Fibroblast of gingiva (primary cell): ENCODE data around the gene DNPH1.

Experiments
- DNase-seq: peaks from one replicate; pipeline ENCODE4 v3.0.0-alpha.2; 2011; ENCODE audit warnings: low read depth

DNPH1 gene

DNA sequence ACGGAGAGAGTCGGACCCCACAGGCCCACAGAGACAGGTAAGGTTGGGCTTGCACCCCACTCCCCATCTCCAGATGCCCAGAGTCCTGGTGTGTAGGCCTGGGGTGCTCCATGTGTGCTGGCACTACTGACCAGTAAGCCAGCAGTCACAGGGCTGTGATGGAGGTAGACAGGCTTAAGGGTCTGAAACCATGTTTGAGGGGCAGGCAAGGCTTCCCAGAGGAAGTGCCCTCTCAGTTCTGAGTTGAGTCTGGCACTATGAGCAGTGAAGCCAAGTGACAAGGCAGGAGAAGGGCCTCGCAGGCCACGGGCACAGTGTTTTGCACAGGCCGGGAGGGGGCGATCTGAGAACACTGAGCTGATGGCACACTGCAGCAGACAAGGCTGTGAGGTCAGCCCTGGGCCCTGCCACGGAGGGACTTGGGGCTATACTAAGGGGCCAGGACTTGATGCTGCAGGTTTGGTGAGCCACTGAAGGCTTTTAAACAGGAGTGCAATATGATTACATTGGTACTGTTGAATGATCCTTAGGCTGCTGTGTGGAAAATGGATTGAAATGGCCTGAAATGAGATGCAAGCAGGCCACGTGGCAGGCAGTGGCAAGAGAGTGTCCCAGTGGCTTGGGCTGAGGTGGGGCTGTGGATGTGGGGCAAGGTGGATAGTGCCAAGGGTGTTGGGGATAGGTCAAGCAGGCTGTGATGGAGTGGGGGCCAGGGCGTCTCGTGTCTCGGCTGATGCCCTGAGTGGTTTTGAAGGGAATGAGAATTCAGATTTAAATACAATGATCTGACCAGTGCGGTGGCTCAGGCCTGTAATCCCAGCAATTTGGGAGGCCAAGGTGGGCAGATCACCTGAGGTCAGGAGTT lies 34.3 kb upstream of the DNPH1 start:
- peak; percentile 48 for DNase-seq

DNA sequence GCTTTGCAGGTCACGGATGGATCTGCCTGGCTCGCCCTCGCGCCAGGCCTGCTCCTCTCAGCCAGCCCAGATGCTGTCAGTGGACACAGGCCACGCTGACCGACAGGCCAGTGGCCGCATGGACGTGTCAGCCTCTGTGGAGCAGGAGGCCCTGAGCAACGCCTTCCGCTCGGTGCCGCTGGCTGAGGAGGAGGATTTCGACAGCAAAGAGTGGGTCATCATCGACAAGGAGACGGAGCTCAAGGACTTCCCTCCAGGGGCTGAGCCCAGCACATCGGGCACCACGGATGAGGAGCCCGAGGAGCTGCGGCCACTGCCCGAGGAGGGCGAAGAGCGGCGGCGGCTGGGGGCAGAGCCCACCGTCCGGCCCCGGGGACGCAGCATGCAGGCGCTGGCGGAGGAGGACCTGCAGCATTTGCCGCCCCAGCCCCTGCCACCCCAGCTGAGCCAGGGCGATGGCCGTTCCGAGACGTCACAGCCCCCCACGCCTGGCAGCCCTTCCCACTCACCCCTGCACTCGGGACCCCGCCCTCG lies 33.6 kb upstream of the DNPH1 start:
- no peak for DNase-seq

DNA sequence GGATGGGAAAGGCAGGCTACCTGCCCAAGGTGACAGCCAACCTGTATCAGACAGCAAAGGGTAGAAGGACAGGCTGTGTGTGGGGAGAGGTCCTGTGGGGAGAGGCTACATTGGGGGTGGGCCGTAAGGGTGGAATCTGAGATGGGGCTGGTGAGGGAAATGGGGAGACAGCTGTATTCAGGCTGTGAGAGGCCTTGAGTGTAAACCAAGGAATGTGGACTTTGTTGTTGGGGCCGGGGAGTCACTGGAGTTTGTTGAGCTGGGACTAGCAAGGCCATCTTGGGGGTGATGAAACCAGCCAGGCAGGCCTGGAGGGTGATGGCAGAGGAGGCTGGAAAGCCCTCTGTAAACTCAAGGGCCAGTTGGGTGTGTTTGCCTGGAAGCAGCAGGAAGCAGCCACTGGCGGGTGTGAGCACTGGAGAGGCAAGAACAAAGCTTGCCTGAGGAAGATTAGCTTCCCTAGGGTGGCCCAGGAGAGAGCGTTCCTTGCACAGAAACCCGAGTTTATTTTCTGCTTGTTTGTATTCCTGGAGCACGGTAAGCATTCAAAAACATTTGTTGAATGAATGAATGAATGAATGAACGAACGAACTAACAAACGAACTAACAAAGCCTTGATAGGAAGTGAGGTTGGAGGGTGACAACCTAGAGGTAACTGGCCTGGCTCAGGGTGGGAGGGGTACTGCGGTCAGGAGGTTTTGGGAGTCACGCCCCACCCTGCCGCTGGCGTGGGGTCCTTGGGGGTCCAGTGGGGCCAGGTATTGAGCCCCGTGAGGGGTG lies 32.9 kb upstream of the DNPH1 start:
- no peak for DNase-seq

DNA sequence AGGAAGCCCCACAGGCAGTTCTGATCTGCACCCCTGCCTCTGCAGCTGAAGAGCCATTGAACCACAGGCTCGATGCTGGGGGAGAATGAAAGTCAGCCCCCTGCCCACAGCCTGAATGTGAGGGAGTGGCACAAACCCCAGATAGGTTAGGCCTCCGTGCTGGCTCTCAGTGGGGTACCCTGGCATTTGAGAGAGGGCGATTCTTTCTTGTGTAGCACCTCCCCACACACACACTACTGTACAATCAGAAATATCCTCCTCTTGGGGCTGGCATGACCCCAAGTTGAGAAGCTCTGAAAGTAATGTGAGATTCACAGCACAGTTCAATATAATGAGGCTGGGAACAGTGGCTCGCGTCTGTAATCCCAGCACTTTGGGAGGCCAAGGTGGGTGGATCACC lies 31.9 kb upstream of the DNPH1 start:
- no peak for DNase-seq

DNA sequence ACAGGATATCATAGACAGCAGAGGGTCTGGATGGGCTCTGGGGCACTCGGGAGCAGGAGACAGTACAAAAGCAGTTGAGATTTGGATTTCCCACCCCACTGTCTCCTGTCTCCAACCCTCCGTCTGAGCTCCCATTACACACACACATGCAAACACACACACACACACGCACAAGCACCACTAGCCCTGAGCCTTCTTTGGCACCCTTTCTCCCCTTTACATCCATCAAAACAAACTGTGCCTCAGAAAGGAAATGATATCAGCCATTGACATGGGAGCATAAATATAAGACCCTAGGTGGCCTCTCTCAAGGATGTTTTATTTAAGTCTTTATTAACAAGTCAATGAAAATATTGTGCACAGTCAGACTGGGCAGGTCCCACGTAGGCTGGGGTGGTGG lies 31.5 kb upstream of the DNPH1 start:
- DNase-seq: no peak

DNA sequence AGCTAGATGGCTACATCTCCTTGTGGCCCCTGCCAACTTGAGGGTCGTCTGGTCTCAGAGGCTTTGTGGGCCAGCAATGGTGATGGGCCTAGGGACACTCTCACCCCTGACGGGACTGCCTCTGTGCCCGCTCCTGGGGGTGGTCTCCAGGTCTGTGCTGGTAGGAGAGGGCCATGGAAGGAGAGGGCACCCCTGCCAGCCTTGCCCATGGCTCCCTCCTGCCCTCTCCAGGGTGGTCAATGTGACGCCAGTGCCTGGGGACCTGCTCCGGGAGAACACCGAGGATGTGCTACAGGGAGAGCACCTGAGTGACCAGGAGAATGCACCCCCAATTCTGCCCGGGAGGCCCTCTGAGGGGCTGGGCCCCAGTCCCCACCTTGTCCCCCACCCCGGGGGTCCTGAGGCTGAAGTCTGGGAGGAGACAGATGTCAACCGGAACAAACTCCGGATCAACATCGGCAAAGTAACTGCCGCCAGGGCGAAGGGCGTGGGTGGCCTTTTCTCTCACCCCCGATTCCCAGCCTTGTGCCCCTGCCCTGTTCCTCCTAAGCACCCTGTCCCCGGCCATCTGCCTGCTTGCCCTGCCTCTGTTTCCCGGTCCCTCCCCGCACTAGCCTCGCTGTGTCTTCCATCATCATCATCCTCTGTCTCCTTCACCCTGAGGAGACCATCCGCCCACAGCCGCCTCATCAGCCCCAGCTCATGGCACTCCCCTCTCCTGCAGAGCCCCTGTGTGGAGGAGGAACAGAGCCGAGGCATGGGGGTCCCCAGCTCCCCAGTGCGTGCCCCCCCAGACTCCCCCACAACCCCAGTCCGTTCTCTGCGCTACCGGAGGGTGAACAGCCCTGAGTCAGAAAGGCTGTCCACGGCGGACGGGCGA lies 29.8 kb upstream of the DNPH1 start:
- DNase-seq: no peak

DNA sequence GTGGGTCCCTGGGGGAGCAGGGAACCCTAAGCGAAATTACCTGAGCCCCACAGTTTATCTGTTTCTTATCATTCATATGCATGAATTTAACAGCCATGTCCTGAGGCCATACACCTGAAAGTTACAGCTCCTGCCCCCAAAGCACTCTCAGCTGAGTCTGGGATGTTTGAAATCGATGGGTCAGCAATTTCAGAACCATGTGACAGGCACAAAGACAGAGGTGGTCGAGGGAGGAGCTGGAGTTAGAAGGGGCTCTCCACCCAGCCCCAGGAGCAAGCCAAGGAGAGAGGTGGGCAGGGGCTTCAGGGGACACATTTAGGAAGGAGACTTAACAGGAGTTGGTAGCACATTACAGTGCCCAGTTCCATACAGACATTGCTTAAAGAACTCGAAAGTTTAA lies 28.9 kb upstream of the DNPH1 start:
- DNase-seq: no peak

DNA sequence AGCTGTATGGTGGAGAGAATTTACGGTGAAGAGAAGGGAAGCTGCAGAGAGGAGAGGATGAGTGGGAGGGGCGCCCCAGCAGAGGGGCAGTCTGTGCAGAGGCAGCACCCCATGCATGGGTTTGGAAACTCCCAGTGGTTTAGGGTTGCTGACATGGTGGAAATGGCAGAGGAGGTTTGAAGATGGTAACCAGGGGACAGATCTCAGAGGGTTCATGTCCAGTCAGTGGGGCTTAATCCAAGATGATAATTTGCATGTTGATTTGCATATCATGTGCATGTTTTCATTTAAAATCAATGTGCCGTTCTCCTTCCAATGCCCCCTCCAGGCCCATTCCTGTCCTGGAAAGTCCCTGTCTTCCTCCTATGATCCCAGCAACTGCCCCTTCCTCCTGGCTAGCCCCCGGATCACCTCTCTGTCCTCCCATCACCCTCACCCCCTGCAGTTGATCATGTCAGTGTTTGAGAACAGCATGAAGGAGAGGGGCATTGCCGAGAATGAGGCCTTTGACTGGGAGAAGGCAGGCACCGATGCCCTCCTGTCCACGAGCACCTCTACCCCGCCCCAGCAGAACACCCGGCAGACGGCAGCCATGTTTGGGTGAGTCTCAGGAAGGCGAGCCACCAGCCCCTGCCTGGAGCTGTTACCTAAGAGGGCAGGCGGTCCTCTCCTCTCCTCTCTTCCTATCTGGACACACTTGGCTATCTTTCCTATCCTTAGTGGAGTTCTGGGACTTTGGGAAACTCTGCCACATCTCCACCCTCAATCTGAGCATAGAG lies 28.3 kb upstream of the DNPH1 start:
- DNase-seq: no peak

DNA sequence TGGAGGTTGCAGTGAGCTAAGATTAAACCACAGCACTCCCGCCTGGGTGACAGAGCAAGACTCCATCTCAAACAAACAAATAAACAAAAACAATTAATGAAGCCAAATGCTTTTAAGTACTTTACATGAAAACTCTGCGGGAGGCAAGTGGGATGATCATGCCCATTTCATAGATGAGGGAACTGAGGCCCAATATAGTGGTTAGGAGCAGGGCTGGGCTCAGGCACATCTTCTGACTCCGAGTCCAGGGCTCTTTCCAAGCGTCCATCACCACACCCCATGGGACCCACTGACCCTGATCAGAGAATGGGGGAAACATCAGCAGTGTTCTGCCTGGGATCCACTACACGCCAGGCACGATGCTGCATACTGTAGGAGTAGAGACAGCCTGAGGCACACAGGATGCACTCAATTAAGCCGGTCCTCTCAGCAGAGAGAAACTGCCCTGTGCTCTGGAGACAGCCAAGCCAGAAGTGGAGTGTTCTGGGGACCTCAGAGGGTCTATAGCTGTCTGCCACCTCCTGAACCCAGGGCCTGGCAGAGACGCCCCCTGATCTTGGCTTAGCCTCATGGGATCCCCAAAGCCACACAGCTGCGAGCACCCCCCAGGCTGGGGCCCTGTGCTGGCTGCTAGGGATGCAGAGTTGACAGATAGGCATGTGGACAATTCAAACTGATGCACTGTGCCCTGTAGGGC lies 27.5 kb upstream of the DNPH1 start:
- DNase-seq: no peak

DNA sequence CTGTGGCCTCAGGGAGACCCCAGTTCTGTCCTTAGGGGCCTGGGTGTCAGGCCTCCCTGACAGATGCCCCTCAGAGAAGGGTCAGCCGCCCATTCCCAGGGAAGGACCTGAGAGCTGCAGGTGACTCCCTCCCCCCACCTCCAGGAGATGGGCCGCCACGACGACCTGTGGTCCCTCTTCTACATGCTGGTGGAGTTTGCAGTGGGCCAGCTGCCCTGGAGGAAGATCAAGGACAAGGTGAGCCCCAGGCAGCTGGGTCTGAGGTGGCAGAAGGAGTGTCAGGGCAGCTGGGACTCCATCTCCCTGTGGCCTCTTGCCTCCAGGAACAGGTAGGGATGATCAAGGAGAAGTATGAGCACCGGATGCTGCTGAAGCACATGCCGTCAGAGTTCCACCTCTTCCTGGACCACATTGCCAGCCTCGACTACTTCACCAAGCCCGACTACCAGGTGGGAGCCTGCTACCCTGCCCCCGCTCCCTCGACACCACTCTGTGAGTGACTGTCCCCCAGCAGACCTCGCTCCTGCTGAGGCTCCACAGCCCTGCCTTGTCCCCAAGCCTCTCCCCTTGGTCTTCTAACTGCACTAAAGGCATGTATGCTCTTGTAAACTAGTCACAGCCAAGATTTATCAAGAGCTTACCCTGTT lies 26.2 kb upstream of the DNPH1 start:
- DNase-seq: no peak

DNA sequence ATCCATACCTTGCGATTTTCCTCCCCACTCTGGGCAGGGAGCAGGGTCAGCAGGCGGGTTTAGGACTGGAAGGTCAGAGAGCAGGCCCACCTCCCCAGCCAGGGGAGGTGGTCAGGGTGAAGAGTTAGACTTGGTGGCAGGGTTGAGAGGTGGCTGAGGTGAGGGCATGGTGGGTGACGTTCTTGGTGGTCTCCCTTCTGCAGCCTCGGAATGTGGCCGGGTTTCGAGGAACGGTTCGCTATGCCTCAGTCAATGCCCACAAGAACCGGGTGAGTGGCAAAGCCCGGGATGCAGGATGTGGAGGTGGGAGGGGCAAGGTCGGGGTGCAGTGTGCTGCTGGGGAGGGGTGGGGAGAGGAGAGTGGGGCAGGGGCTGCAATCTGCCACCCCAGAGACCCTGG lies 25.6 kb upstream of the DNPH1 start:
- no peak for DNase-seq

DNA sequence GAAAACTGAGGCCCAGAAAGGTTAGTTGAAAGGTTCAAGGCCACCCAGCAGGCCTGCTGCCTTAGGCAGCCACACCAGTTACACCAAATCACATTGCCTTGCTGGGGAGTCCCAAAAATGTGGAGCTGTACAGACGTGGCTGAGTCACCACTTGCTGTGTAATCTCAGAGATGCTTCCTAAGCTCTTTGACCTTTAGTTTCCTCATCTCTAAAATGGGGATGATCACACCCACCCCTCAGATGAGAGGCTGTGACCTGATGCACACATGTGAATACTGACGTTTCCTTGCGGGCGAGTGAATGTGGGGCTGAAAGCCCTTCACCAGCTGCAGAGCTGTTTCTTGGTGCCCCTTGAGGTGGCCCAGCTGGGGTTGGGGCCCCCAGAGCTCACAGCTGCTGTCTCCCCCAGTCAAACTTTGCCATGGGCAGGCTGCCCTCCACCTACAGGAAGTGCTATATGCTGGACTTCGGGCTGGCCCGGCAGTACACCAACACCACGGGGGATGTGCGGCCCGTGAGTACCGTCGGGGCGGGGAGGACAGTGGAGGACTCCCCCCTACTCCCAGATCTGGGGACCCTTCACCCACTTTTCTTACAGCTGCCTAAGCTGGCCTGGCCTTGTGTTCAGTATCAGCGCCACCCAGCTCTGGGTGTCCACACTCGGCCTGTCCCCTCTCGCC lies 25.0 kb upstream of the DNPH1 start:
- DNase-seq: peak; percentile 25

DNA sequence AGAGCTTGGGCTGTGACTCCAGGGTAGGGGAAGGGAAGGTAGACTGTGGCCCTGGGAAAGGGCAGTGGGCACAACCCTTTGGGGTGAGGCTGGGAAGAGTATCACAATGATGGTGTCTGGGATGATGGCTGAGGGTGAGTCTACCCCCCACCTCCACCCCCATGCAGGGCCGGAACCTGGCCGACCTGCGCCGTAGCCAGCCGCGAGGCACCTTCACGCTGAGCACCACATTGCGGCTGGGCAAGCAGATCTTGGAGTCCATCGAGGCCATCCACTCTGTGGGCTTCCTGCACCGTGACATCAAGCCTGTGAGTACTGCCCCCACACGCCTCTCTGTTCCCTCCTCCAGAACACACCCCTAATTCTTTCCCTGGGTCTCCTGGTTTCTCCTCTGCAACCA lies 24.1 kb upstream of the DNPH1 start:
- DNase-seq: no peak

DNA sequence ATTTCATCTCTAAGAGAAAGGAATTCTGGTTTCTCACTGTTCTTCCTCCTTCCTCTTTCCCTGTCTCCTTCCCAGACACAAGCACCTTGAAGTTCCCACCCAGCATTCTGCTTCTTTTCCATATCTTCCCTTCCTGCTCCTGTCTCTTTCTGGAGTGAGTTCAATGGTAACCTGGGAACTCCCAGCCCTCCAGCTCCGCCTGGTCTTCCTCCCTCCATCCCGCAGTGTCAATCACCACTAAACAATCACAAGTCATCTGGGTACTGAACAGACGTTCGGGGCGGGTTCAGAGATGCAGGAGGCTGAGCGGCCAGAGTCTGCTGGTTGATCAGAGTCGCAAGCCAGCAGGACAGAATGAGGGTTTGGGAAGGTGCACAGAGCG lies 21.7 kb upstream of the DNPH1 start:
- DNase-seq: no peak

DNA sequence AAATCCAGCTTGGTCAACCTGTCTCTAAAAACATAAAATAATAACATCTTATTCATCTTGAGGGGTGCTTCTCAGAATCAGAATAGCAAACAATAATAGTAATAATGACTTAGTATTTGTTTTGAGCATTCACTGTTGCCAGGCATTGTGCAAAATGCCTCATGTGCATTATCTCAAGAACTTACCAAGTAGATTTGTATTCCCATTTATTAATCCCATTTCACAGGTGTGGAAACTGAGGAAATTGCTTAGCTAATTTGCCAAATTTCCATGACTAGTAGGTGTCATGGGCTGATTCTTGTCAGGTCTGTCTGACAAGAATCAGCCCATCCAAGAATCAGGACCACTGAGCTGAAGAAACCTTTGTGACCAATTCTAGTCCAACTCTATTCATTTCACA lies 19.5 kb upstream of the DNPH1 start:
- no peak for DNase-seq

DNA sequence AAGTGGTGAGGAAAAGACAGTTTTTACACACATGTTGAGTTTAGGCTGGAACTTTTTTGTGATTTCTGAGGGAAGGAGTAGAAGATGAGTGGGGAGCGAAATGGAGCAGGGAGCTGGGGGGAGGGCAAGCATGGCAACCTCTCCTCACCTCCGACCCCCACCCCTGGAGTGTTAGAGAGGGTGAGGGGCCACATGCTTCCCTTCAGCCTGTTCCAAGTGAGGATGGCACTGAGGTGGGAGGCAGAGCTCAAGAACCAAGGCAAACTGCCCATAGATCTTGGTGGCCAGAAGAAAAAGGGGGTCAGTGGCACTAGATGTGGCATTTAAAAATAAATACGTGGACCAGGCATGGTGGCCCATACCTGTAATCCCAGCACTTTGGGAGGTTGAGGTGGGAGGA lies 18.8 kb upstream of the DNPH1 start:
- no peak for DNase-seq

DNA sequence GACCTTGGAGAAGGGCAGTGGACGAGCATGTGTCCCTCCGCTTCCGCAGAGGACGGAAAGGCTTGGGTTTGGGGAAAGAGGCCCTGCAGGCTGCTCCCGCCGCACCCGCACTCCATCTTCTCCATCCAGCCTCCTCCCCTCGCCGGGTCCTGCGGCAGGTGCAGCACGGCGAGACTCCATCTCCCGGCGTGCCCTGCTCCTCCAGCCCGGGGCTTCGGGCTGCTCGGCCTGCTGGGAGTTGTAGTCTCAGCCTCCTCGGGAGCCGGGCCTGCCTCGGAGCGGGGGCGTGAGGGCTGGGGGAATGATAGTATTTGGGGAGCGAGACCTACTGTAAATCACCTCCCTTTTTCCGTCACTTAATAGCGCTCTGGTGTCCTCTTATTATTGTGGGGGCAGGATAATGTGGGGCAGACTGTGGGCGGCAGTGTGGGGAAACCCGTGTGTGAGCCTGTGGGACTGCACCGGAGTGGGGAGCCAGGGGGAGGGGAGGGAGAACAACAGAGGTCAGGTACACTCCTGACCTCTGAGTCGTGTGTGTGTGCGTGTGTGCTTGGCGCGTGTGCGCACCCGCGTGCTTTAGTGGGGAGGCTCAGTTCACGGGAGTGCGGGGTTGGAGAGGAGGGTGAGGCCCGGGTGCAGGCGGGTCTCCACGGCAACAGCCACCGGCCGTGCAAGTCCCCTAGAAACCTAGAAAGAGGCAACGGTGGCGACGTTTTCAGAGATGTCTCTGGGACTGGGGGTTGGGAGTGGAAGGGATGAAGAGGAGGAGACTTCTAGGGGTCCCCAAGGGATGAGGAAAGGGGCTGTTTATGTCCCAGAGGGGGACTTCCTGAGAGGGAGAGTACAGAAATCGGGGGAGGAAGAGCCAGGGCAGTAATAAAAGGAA lies 18.1 kb upstream of the DNPH1 start:
- DNase-seq: peak; percentile 14

DNA sequence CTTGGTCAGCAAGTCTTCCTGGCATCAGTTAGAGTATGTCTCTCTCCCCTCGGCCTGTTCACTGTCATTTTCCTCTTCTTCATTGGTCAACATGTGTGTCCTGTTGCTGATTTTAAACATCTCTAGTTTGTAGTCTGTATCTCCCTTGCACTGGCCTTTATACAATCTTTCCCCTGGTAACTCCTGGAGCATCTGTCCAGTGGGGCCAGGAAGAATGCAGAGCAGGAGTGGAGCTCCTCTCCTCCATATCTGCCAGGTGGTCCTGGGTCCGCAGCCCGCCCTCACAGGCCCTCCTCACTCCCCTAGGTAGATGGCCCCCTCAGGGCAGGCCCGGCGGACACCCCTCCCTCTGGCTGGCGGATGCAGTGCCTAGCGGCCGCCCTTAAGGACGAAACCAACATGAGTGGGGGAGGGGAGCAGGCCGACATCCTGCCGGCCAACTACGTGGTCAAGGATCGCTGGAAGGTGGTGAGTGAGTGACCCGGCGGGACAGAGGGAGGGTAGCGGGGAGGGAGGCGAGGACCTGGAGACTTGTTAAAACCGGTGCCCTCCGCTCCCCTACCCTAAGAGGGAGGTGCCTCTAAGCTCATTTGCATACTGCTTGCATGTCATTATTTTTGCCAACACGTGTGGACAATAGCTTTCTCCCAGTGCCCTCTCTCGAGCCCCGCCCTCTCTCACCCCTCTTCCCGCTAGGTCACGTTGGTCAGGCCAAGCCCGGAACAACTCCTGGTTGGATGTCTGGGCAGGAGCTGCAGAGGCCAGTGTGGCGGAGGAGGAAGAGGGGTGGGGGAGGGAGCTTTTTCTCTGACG lies 17.2 kb upstream of the DNPH1 start:
- no peak for DNase-seq
